IMR-90 (cell line): ENCODE results near the gene DYNLRB1. TPM values are rescaled to one million over a fixed set of nuclear protein-coding genes. Genes with fewer than 3 reads are reported as not detected.
"Not testable (repeated sequence)": the region's sequence is repeated elsewhere in the genome, so short reads cannot be mapped to it uniquely, and the experiment has no call there.

ENCODE experiments used
- ATAC-seq: fragments of 200-7000 bp; cut with Tn5 transposase; 2 replicates; pipeline ENCODE4 v1.9.1; 2020; ENCODE audit warnings: low read depth, mild to moderate bottlenecking, moderate library complexity
- BruUV-seq: library from RNA; stranded (reverse); fragments of 400-500 nt; replicated peaks from 2 replicates; lab custom pipeline; 2021; lab: Mats Ljungman, UMichigan
- CTCF ChIA-PET: fragments of 300-600 bp; formaldehyde crosslinking; extraction: SDS; loops from one replicate; lab custom pipeline; 2021; ENCODE audit warnings: antibody characterized with exemption; lab: Yijun Ruan, JAX
- POLR2A ChIA-PET: fragments of 300-600 bp; sonication (Branson Sonifier 250); formaldehyde crosslinking; loops from one replicate; lab custom pipeline; 2022; ENCODE audit warnings: antibody characterized with exemption; ENCODE audit not compliant: unreplicated experiment; lab: Charles Lee
- DNase-seq: peaks from one replicate; pipeline ENCODE4 v3.0.0; 2013
- H2AFZ ChIP-seq: replicated peaks from 2 replicates; pipeline ENCODE3; 2013; ENCODE audit warnings: low read length, mild to moderate bottlenecking; ENCODE audit not compliant: poor library complexity
- H2AK5ac ChIP-seq: 2 replicates; pipeline ENCODE4 v1.6.1; 2013; ENCODE audit warnings: low read depth, low read length, inconsistent platforms
- H2AK9ac ChIP-seq: replicated peaks from 2 replicates; pipeline ENCODE3; 2013; ENCODE audit warnings: mild to moderate bottlenecking, low read depth, low read length, moderate library complexity; ENCODE audit not compliant: poor library complexity
- H2BK120ac ChIP-seq: 2 replicates; pipeline ENCODE4 v1.6.1; 2013; ENCODE audit warnings: low read depth, low read length, inconsistent platforms
- H2BK15ac ChIP-seq: 3 replicates; pipeline ENCODE4 v1.6.1; 2013; ENCODE audit warnings: low read depth, low read length, inconsistent platforms
- H2BK20ac ChIP-seq: 2 replicates; pipeline ENCODE4 v1.6.1; 2013; ENCODE audit warnings: low read depth, mild to moderate bottlenecking, inconsistent platforms, low read length, moderate library complexity
- H2BK5ac ChIP-seq: 2 replicates; pipeline ENCODE4 v1.6.1; 2013; ENCODE audit warnings: mild to moderate bottlenecking, low read depth, low read length, inconsistent platforms; ENCODE audit not compliant: poor library complexity, severe bottlenecking
- H3K14ac ChIP-seq: replicated peaks from 2 replicates; pipeline ENCODE4 v1.6.1; 2013; ENCODE audit warnings: low read depth, low read length, inconsistent platforms
- H3K18ac ChIP-seq: 2 replicates; pipeline ENCODE4 v1.6.1; 2013; ENCODE audit warnings: low read depth, low read length, control low read depth
- H3K23ac ChIP-seq: 2 replicates; pipeline ENCODE4 v1.6.1; 2013; ENCODE audit warnings: low read depth, low read length, inconsistent platforms
- H3K27ac ChIP-seq: 2 replicates; pipeline ENCODE4 v1.5.1; 2013; ENCODE audit warnings: mild to moderate bottlenecking, control low read depth, low read length; ENCODE audit not compliant: insufficient read depth
- H3K27me3 ChIP-seq: 2 replicates; pipeline ENCODE4 v1.6.1; 2013; ENCODE audit warnings: low read length; ENCODE audit not compliant: control insufficient read depth, insufficient read depth
- H3K36me3 ChIP-seq: 2 replicates; pipeline ENCODE4 v1.6.1; 2013; ENCODE audit warnings: low read length, mixed read lengths; ENCODE audit not compliant: control insufficient read depth, insufficient read depth
- H3K4ac ChIP-seq: 2 replicates; pipeline ENCODE4 v1.6.1; 2013; ENCODE audit warnings: low read depth, low read length, inconsistent platforms
- H3K4me1 ChIP-seq: 2 replicates; pipeline ENCODE4 v1.6.1; 2013; ENCODE audit warnings: low read length, mixed read lengths; ENCODE audit not compliant: control insufficient read depth, insufficient read depth
- H3K4me2 ChIP-seq: 2 replicates; pipeline ENCODE4 v1.6.1; 2013; ENCODE audit warnings: low read depth, mild to moderate bottlenecking, control low read depth, low read length, moderate library complexity
- H3K4me3 ChIP-seq: 2 replicates; pipeline ENCODE4 v1.5.1; 2013; ENCODE audit warnings: low read depth, mild to moderate bottlenecking, control low read depth, low read length, moderate library complexity; ENCODE audit not compliant: insufficient read depth
- H3K56ac ChIP-seq: 2 replicates; pipeline ENCODE4 v1.6.1; 2013; ENCODE audit warnings: low read length, inconsistent platforms; ENCODE audit not compliant: insufficient read depth; ENCODE audit errors: extremely low read depth
- H3K79me1 ChIP-seq, 2 experiments: 2 replicates each; pipeline ENCODE4 v1.6.1; 2013; ENCODE audit warnings: low read length in 2 of 2, inconsistent platforms in 1 of 2, low read depth in 1 of 2
- H3K9ac ChIP-seq: 2 replicates; pipeline ENCODE4 v1.6.1; 2013; ENCODE audit warnings: low read depth, low read length, control low read depth
- H3K9me1 ChIP-seq: 2 replicates; pipeline ENCODE4 v1.6.1; 2013; ENCODE audit warnings: low read length, inconsistent platforms; ENCODE audit not compliant: insufficient read depth
- H3K9me3 ChIP-seq: 2 replicates; pipeline ENCODE4 v1.6.1; 2013; ENCODE audit warnings: low read length; ENCODE audit not compliant: control insufficient read depth, insufficient read depth
- H4K20me1 ChIP-seq: 2 replicates; pipeline ENCODE4 v1.6.1; 2013; ENCODE audit warnings: low read length, inconsistent platforms; ENCODE audit not compliant: insufficient read depth
- H4K5ac ChIP-seq: 2 replicates; pipeline ENCODE4 v1.6.1; 2013; ENCODE audit warnings: mild to moderate bottlenecking, low read depth, low read length, control low read depth
- H4K8ac ChIP-seq, 2 experiments: 2 replicates each; pipeline ENCODE4 v1.6.1; 2013; ENCODE audit warnings: low read depth in 2 of 2, low read length in 2 of 2, control low read depth in 1 of 2, inconsistent platforms in 1 of 2
- H4K91ac ChIP-seq: 2 replicates; pipeline ENCODE4 v1.6.1; 2013; ENCODE audit warnings: low read depth, low read length, inconsistent platforms; ENCODE audit not compliant: insufficient read depth
- CHD1 ChIP-seq: IDR thresholded peaks from 2 replicates; pipeline ENCODE4 v1.6.1; 2012; ENCODE audit warnings: low read depth, low read length, improper control_type of control experiment
- MAFK ChIP-seq: IDR thresholded peaks from 2 replicates; pipeline ENCODE4 v1.6.1; 2012; ENCODE audit warnings: low read depth, low read length, improper control_type of control experiment
- MAZ ChIP-seq: IDR thresholded peaks from 2 replicates; pipeline ENCODE4 v1.6.1; 2012; ENCODE audit warnings: low read depth, mild to moderate bottlenecking, low read length, improper control_type of control experiment, moderate library complexity, borderline replicate concordance
- SMC3 ChIP-seq: fragments of 150-350 bp; IDR thresholded peaks from 2 replicates; pipeline ENCODE4 v1.6.1; 2016; ENCODE audit warnings: low read depth, mild to moderate bottlenecking, antibody characterized with exemption, low read length, moderate library complexity
- WGBS, 2 experiments: methylation state at CpG; one replicate each; pipeline versions ENCODE4 v1.1.5 to v1.1.7; 2013; ENCODE audit warnings: missing lambda C conversion rate in 2 of 2; ENCODE audit not compliant: insufficient read length in 1 of 2; ENCODE audit errors: extremely low coverage in 2 of 2; 5-methylcytosine and 5-hydroxymethylcytosine counted together
- dilution Hi-C: fragments of 300-500 bp; cut with HindIII; formaldehyde crosslinking; loops from one replicate; pipeline ENCODE4 v1.14.3; 2018; ENCODE audit warnings: low sequenced_read_pairs; ENCODE audit not compliant: unreplicated experiment
- in situ Hi-C: fragments of 300-500 bp; cut with MboI; formaldehyde crosslinking; loops from 3 replicates; pipeline ENCODE4 v1.14.3; 2019; ENCODE audit warnings: low sequenced_read_pairs, inconsistent platforms, mixed read lengths
- intact Hi-C: fragments of 100-400 bp; cut with micrococcal nuclease; formaldehyde crosslinking; loops from 2 replicates; pipeline ENCODE4 v1.10.0; 2022
- polyA plus RNA-seq, 3 experiments: library from polyadenylated mRNA; depleted of rRNA; stranded (reverse); fragments of >200 nt; gene quantifications; 2 replicates each; pipeline ENCODE4 v1.2.3, GENCODE V29; 2012; ENCODE audit warnings: low replicate concordance in 1 of 3
- total RNA-seq: library from RNA; depleted of rRNA; stranded (reverse); fragments of >200 nt; gene quantifications from 2 replicates; pipeline ENCODE4 v1.2.3, GENCODE V29; 2012
- TF ChIP-seq, protein P1 (sequence below): conservative IDR thresholded peaks from 2 replicates; pipeline ENCODE4 v1.5.1; 2012; ENCODE audit warnings: mild to moderate bottlenecking, low read depth, low read length, improper control_type of control experiment

DYNLRB1 gene
- total and polyA plus RNA-seq, 2 of the 4 experiments (the other 2 are of a cell fraction), result 82.4 to 380 TPM

GRCh38 chr20:34479627-34480026 is 36.6 kb upstream of the DYNLRB1 start:
- Histone ChIP-seq H4K5ac (no peak overlapping the region), H3K4me2 (no peak overlapping the region), H2AK9ac (no peak overlapping the region), H3K4ac (no peak overlapping the region), H3K9me1 (no peaks in the 10 kb centered on the region), H2AFZ (no peak overlapping the region), H3K79me1 (peaks cover 14 to 24% of the 10 kb centered on the region in 2 experiments), H2AK5ac (no peak overlapping the region), H4K20me1 (peaks cover 5% of the 10 kb centered on the region; the same call in 1 of the 2 replicates), H3K9ac (no peak overlapping the region), H2BK5ac (no peak overlapping the region), H3K4me3 (no peak overlapping the region), H3K18ac (no peak overlapping the region), H3K14ac (no peak overlapping the region), H2BK15ac (no peak overlapping the region), H3K36me3 (peaks cover 37% of the 10 kb centered on the region), H4K8ac (no peak overlapping the region), H3K56ac (no peak overlapping the region), H3K27me3 (no peaks in the 10 kb centered on the region), H3K9me3 (no peaks in the 10 kb centered on the region; the same call in 1 of the 2 replicates), H4K91ac (no peak overlapping the region), H3K23ac (no peak overlapping the region), H2BK120ac (no peak overlapping the region), H3K4me1 (no peaks in the 10 kb centered on the region), H3K27ac (no peak overlapping the region), H2BK20ac (no peak overlapping the region)
- POLR2A ChIA-PET, result no interaction called here
- in situ Hi-C loops (loop anchor here (10.0 kb wide), 1 partner anchor 165 kb away; no protein-coding TSS in a partner anchor), intact Hi-C loops (loop anchor here (5.0 to 10.0 kb wide), 2 partner anchors 167 to 285 kb away; no protein-coding TSS in a partner anchor), dilution Hi-C loops (no loop called here)
- ATAC-seq, result no peak
- no peak for DNase-seq
- TF ChIP-seq SMC3 (no peak), MAFK (peak; percentile 55), CHD1 (no peak), MAZ (no peak)
- TF ChIP-seq, protein P1, sequence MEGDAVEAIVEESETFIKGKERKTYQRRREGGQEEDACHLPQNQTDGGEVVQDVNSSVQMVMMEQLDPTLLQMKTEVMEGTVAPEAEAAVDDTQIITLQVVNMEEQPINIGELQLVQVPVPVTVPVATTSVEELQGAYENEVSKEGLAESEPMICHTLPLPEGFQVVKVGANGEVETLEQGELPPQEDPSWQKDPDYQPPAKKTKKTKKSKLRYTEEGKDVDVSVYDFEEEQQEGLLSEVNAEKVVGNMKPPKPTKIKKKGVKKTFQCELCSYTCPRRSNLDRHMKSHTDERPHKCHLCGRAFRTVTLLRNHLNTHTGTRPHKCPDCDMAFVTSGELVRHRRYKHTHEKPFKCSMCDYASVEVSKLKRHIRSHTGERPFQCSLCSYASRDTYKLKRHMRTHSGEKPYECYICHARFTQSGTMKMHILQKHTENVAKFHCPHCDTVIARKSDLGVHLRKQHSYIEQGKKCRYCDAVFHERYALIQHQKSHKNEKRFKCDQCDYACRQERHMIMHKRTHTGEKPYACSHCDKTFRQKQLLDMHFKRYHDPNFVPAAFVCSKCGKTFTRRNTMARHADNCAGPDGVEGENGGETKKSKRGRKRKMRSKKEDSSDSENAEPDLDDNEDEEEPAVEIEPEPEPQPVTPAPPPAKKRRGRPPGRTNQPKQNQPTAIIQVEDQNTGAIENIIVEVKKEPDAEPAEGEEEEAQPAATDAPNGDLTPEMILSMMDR, result no peak
- BruUV-seq, result no TSS peak
- 83% methylated on average over 1 of the region's 4 CpGs; no CpG with 5 or more reads in 1 of the 2 experiments for WGBS, 2 experiments
- CTCF ChIA-PET, result no interaction called here

DNA sequence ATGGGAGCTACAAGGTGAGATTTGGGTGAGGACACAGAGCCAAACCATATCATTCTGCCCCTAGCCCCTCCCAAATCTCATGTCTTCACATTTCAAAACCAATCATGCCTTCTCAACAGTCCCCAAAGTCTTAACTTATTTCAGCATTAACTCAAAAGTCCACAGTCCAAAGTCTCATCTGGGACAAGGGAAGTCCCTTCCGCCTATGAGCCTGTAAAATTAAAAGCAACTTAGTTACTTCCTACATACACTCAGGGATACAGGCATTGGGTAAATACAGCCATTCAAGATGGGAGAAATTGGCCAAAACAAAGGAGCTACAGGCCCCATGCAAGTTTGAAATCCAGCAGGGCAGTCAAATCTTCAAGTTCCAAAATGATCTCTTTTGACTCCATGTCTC is 34.1 kb upstream of the DYNLRB1 start:
- H3K4me3 ChIP-seq, H2BK15ac ChIP-seq, H3K9me3 ChIP-seq, H2AFZ ChIP-seq, H2BK120ac ChIP-seq, H2AK9ac ChIP-seq, H4K91ac ChIP-seq, H3K23ac ChIP-seq, ATAC-seq, H4K8ac ChIP-seq, H3K9me1 ChIP-seq, H3K18ac ChIP-seq, H3K14ac ChIP-seq, H3K9ac ChIP-seq, H3K4me1 ChIP-seq, H3K27ac ChIP-seq, H2BK5ac ChIP-seq, H4K20me1 ChIP-seq, H3K56ac ChIP-seq, H3K27me3 ChIP-seq, H3K4me2 ChIP-seq, H3K4ac ChIP-seq, in situ Hi-C loops, H2AK5ac ChIP-seq, H4K5ac ChIP-seq, H2BK20ac ChIP-seq, intact Hi-C loops, POLR2A ChIA-PET, CTCF ChIA-PET, DNase-seq, BruUV-seq, dilution Hi-C loops: not testable (repeated sequence)
- H3K79me1 ChIP-seq, result peaks cover 20 to 28% of the 10 kb centered on the region in 2 experiments
- H3K36me3 ChIP-seq, result peaks cover 44% of the 10 kb centered on the region
- no CpG with 5 or more reads among the region's 1 CpG for WGBS, 2 experiments
